ENCODE results near the gene MAP2.

Gene MAP2

GRCh38 chr2:209564816-209565215 lies 141.0 kb downstream of the MAP2 start:
- H3K4me3 ChIP-seq (replicated peaks; ENCODE audit: low read depth, low read length), result no peak overlapping the region
- no peak for TF ChIP-seq CTCF (IDR thresholded peaks at IDR 0.05; ENCODE audit: low read depth, low read length, missing control alignments)
- DNase-seq (ENCODE audit: extremely low read depth, low read depth), result no peak

- H3K4me3 ChIP-seq (replicated peaks; ENCODE audit: low read depth, low read length), result no peak overlapping the region
- no peak for TF ChIP-seq CTCF (IDR thresholded peaks at IDR 0.05; ENCODE audit: low read depth, low read length, missing control alignments)
- DNase-seq (ENCODE audit: extremely low read depth, low read depth), result no peak
Observed at GRCh38 chr2:209565896-209566582, 142.2 kb downstream of the MAP2 start.

GRCh38 chr2:209570194-209570593 lies 146.3 kb downstream of the MAP2 start:
- no peak for DNase-seq (ENCODE audit: extremely low read depth, low read depth)
- TF ChIP-seq CTCF (IDR thresholded peaks at IDR 0.05; ENCODE audit: low read depth, low read length, missing control alignments), result no peak
- H3K4me3 ChIP-seq (replicated peaks; ENCODE audit: low read depth, low read length), result no peak overlapping the region

GRCh38 chr2:209574515-209574914 lies 150.7 kb downstream of the MAP2 start:
- H3K4me3 ChIP-seq (replicated peaks; ENCODE audit: low read depth, low read length), result no peak overlapping the region
- DNase-seq (ENCODE audit: extremely low read depth, low read depth), result no peak
- no peak for TF ChIP-seq CTCF (IDR thresholded peaks at IDR 0.05; ENCODE audit: low read depth, low read length, missing control alignments)

- DNase-seq (ENCODE audit: extremely low read depth, low read depth), result no peak
- H3K4me3 ChIP-seq (replicated peaks; ENCODE audit: low read depth, low read length), result no peak overlapping the region
- TF ChIP-seq CTCF (IDR thresholded peaks at IDR 0.05; ENCODE audit: low read depth, low read length, missing control alignments), result peak; percentile 2
Observed at GRCh38 chr2:209577376-209578357, 153.8 kb downstream of the MAP2 start.

DNA sequence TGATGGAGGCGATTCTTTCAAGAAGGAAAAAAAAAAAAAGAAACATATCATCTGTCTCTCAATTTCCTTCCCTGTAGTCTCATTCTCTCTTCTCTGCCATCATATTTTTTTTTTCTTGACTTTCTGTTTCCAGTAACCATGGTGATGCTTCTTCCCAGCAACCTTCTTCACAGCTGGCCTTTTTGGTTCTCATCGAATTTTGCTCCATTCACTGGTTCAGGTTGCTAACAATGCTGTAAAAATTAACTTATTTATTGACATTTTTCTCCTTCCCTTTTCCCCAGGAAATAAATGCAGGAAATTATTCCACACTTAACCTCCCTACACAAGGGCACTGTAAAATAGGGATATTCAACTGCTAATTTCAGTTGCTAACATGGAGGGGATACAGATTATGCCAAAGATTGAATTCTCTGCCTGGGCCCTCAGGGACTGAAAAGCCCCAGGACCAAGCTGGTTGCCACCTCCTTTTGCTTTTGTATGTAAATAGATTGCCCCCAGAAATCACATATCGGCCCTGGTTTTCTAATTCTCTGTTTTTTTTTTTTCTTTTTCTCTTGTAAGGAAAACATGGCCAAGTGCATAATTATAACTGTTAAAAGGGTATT lies 154.7 kb downstream of the MAP2 start:
- TF ChIP-seq CTCF (IDR thresholded peaks at IDR 0.05; ENCODE audit: low read depth, low read length, missing control alignments), result no peak
- no peak overlapping the region for H3K4me3 ChIP-seq (replicated peaks; ENCODE audit: low read depth, low read length)
- no peak for DNase-seq (ENCODE audit: extremely low read depth, low read depth)
